Hepatocyte (in vitro differentiated cells): Measurements from ENCODE around the gene SLC9A8.
"Not testable (repeated sequence)": the region's sequence is repeated elsewhere in the genome, so short reads cannot be mapped to it uniquely, and the experiment has no call there.

Experiments used
- CTCF ChIP-seq: fragments of 200-600 bp; sonication (generic); IDR thresholded peaks from 2 replicates; pipeline ENCODE4 v1.5.1; 2016; ENCODE audit warnings: antibody characterized with exemption, mild to moderate bottlenecking; ENCODE audit not compliant: poor library complexity
- EZH2 ChIP-seq: fragments of 200-600 bp; sonication (generic); IDR thresholded peaks from 2 replicates; pipeline ENCODE4 v1.6.1; 2016; ENCODE audit warnings: antibody characterized with exemption, mild to moderate bottlenecking, borderline replicate concordance

- not testable (repeated sequence) for TF ChIP-seq EZH2, CTCF
Observed at GRCh38 chr20:49774213-49774612, 38.4 kb upstream of the SLC9A8 start.
